SK-N-SH treated with all-trans-retinoic acid at 6 μM for 48 hours (cell line): Measurements from ENCODE around the gene UBE4B.

Experiments used
- BACH2 ChIP-seq: fragments of 250-450 bp; sonication (Bioruptor Pico); IDR thresholded peaks from 2 replicates; pipeline ENCODE4 v1.9.0; 2021; ENCODE audit warnings: mild to moderate bottlenecking, borderline replicate concordance
- ESRRG ChIP-seq: fragments of 250-450 bp; sonication (Bioruptor Pico); IDR thresholded peaks from 2 replicates; pipeline ENCODE4 v1.6.1; 2021; ENCODE audit warnings: mild to moderate bottlenecking
- GLIS3 ChIP-seq: fragments of 250-450 bp; sonication (Bioruptor Pico); IDR thresholded peaks from 2 replicates; pipeline ENCODE4 v1.5.0; 2020; ENCODE audit warnings: mild to moderate bottlenecking, moderate library complexity
- ISL1 ChIP-seq: fragments of 250-450 bp; sonication (Bioruptor Pico); IDR thresholded peaks from 2 replicates; pipeline ENCODE4 v2.1.2; 2022; ENCODE audit warnings: mild to moderate bottlenecking, moderate library complexity
- PPARA ChIP-seq: fragments of 250-450 bp; sonication (Bioruptor Pico); IDR thresholded peaks from 2 replicates; pipeline ENCODE4 v1.5.0; 2020; ENCODE audit warnings: mild to moderate bottlenecking, borderline replicate concordance
- SNAI2 ChIP-seq: fragments of 250-450 bp; sonication (Bioruptor Pico); IDR thresholded peaks from 2 replicates; pipeline ENCODE4 v1.5.0; 2020; ENCODE audit warnings: mild to moderate bottlenecking, moderate library complexity
- ZFP3 ChIP-seq: fragments of 250-450 bp; sonication (Bioruptor Pico); IDR thresholded peaks from 2 replicates; pipeline ENCODE4 v1.5.0; 2020; ENCODE audit warnings: mild to moderate bottlenecking, moderate library complexity
- ZFP30 ChIP-seq: fragments of 450-650 bp; formaldehyde crosslinking; IDR thresholded peaks from 2 replicates; pipeline ENCODE4 v1.5.0; 2022; ENCODE audit warnings: mild to moderate bottlenecking, moderate library complexity
- ZNF70 ChIP-seq: fragments of 450-650 bp; formaldehyde crosslinking; IDR thresholded peaks from 2 replicates; pipeline ENCODE4 v1.5.0; 2020; ENCODE audit warnings: mild to moderate bottlenecking, moderate library complexity

GRCh38 chr1:10101929-10102328, 69.2 kb downstream of the UBE4B start:
- TF ChIP-seq ZNF70 (no peak), PPARA (CRISPR knock-in tag) (no peak), ISL1 (CRISPR knock-in tag) (no peak), BACH2 (CRISPR knock-in tag) (no peak), GLIS3 (CRISPR knock-in tag) (no peak), SNAI2 (CRISPR knock-in tag) (no peak), ZFP3 (CRISPR knock-in tag) (no peak), ESRRG (CRISPR knock-in tag) (no peak), ZFP30 (CRISPR knock-in tag) (no peak)
